Measurements from ENCODE around the gene ZDHHC9. TPM values are rescaled to one million over a fixed set of nuclear protein-coding genes. Genes with fewer than 3 reads are reported as not detected.
A peak's percentile ranks its signal among the peaks of the same experiment; 100 is the strongest.

ZDHHC9 gene
- total RNA-seq, 1 donor from 2014 or later: 13.6 TPM

DNA sequence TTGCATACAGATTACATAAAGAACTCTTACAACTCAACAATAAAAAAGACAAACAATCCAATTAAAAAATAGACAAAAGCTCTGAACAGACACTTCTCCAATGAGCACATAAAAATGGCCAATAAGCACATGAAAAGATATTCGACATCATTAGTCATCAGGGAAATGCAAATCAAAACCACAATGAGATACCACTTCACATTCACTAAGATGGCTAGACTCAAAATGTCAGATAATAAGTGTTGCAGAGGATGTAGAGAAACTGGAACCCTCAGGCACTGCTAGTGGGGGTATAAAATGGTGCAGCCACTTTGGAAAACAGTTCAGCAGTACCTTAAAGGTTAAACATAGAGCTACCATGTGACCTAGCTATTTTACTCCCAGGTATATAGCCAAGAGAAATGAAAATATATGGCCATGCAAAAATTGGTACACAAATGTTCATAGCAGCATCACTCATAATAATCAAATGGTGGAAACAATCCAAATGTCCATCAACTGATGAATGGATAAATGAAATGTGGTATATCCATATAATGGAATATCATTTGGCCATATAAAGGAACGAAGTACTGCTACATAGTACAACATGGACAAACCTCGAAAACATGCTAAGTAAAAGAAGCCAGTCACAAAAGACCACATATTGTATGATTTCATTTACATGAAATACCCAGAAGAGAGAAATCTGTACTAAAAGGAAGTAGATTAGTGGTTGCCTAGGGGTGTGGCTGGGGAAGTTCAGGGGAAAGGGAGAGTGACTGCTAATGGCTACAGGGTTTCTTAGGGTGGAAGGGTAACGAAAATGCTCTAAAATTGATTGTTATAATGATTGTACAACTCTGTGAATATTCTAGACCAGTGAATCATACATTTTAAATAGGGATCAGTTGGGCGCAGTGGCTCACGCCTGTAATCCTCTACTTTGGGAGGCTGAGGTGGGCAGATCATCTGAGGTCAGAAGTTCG is 34.6 kb downstream of the ZDHHC9 start:
- H3K9me3 Mint-ChIP-seq: no peaks in the 10 kb centered on the region
- H3K4me1 Mint-ChIP-seq (ENCODE audit: low read depth): peaks cover 13% of the 10 kb centered on the region
- intact Hi-C loops (cut with micrococcal nuclease): loop anchor here (2.0 kb wide), 1 partner anchor 34 kb away; the partner anchor contains the start of gene ZDHHC9
- H3K4me3 Mint-ChIP-seq: no peak overlapping the region
- no peak overlapping the region for H3K27ac Mint-ChIP-seq
- no peak for DNase-seq (ENCODE audit: low spot score)
- H3K36me3 Mint-ChIP-seq (ENCODE audit: low read depth): peaks cover 26% of the 10 kb centered on the region
- H3K27me3 Mint-ChIP-seq (ENCODE audit: insufficient read depth): no peaks in the 10 kb centered on the region

DNA sequence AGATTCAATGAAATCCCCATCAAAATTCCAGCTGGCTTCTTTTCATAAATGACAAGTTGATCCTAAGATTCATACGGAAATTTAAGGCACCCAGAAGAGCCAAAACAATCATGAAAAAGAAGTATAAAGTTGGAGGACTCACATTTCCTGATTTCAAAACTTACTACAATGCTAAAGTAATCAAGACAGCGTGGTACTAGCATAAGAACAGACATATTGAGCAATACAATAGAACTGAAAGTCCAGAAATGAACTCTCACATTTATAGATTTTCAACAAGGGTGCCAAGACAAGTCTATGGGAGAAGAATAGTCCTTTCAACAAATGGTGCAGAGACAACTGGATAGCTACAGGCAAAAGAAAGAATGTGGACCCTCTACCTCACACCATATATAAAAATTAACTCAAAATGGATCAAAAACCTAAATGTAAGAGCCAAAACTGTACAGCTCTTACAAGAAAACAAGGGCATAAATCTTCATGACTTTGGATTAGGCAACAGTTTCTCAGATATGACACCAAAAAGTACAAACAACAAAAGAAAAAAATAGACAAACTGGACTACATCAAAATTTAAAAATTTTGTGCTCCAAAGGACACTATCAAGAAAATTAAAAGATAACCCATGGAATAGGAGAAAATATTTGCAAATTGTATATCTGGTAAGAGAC is 35.4 kb downstream of the ZDHHC9 start:
- no peak for DNase-seq (ENCODE audit: low spot score)
- intact Hi-C loops (cut with micrococcal nuclease): loop anchor here (2.0 kb wide), 1 partner anchor 35 kb away; the partner anchor contains the start of gene ZDHHC9
- Mint-ChIP-seq H3K36me3 (ENCODE audit: low read depth) (peaks cover 22% of the 10 kb centered on the region), H3K9me3 (no peaks in the 10 kb centered on the region), H3K4me1 (ENCODE audit: low read depth) (peaks cover 13% of the 10 kb centered on the region), H3K27ac (no peak overlapping the region), H3K4me3 (no peak overlapping the region), H3K27me3 (ENCODE audit: insufficient read depth) (no peaks in the 10 kb centered on the region)

DNA sequence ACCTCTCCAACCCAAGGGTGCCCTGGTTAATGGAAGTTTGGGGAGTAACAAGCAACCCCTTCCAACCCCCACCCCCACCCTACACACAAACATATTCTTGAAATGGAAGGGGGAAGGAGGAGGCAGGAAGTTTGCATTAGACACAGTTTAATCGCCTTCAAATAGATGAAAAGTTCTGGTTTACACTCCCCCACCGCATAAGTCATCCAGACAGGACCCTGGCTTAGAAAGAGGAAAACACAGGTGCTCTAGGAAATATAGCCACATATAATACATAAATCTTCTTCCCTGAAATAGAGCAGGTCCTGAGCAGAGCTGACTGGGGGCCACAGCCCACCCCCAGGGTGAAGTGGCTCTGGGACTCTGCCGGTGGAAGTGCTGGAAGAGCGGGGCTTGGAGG is 38.9 kb downstream of the ZDHHC9 start:
- H3K36me3 Mint-ChIP-seq (ENCODE audit: low read depth): peaks cover 11% of the 10 kb centered on the region

DNA sequence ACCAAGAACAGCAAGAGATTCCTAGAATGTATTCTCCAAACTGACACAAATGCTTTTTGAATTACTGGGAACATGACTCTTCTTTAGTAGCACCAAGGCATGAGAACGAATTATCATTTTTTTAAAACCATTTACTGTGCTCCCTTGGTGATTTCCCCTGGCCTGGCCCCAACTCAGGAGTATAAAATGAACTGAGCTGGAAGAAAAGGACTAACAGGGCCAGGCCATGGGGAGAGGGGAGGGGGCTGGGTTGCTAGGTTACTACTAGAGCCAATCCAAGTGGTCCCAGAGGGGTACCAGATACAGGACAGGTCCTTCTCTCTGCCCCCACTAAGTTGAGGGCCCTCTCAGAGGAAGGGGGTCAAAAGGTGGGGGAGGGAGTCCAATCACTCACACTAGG is 40.8 kb downstream of the ZDHHC9 start:
- Mint-ChIP-seq H3K36me3 (ENCODE audit: low read depth) (peaks cover 23% of the 10 kb centered on the region), H3K9me3 (no peaks in the 10 kb centered on the region), H3K27me3 (ENCODE audit: insufficient read depth) (no peaks in the 10 kb centered on the region), H3K4me1 (ENCODE audit: low read depth) (peaks cover 12% of the 10 kb centered on the region), H3K27ac (no peak overlapping the region), H3K4me3 (no peak overlapping the region)
- intact Hi-C loops (cut with micrococcal nuclease): no loop called here
- no peak for DNase-seq (ENCODE audit: low spot score)

More for the DNA sequence above, 38.9 kb downstream of the ZDHHC9 start:
- Mint-ChIP-seq H3K9me3 (no peaks in the 10 kb centered on the region), H3K27ac (no peak overlapping the region), H3K4me1 (ENCODE audit: low read depth) (peaks cover 13% of the 10 kb centered on the region), H3K27me3 (ENCODE audit: insufficient read depth) (no peaks in the 10 kb centered on the region), H3K4me3 (no peak overlapping the region)
- intact Hi-C loops (cut with micrococcal nuclease): no loop called here
- DNase-seq (ENCODE audit: low spot score): no peak

DNA sequence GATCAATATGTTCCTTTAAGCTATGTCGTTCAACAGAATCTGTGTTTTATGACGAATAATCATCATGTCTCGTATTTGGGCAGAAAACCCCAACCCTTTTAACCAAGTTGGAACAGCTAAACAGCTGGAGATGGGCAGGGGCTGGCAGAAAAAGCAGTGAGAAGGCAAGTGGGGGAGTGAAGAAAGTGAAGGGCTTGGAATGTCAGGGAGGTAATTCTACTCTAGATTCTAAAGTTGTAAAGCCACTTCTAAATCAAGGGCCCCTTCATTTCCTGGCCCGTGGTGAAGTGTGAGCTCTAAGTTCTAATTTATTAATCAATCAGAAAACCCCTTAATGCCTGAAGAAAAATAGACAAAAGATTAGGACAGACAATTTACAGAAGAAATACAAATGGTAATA is 43.5 kb downstream of the ZDHHC9 start:
- peaks cover 24% of the 10 kb centered on the region for H3K36me3 Mint-ChIP-seq (ENCODE audit: low read depth)

DNA sequence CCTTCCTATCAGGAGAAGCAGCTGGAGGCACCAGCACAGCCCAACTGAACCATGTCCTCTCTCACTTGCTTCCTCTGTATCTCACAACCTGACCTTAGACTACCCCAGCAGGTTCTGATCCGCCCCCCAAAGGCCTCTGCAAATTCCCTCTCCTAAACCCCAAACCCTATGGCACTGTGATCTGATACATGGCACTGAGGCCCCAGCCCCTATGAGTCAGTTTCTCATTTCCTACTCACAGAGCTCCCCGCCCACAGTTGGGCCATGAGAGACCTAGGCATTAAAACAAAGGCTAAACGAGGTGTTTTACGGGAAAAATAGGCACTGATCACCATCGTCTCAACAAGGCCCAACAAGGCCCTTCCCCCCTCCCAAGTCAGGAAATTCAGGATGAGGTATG is 44.8 kb downstream of the ZDHHC9 start:
- Mint-ChIP-seq H3K27ac (peak overlapping the region; percentile 70), H3K4me3 (no peak overlapping the region), H3K27me3 (ENCODE audit: insufficient read depth) (no peaks in the 10 kb centered on the region), H3K36me3 (ENCODE audit: low read depth) (peaks cover 26% of the 10 kb centered on the region), H3K9me3 (no peaks in the 10 kb centered on the region), H3K4me1 (ENCODE audit: low read depth) (peaks cover 12% of the 10 kb centered on the region)
- intact Hi-C loops (cut with micrococcal nuclease): no loop called here
- no peak for DNase-seq (ENCODE audit: low spot score)

More for the DNA sequence above, 43.5 kb downstream of the ZDHHC9 start:
- no peaks in the 10 kb centered on the region for H3K27me3 Mint-ChIP-seq (ENCODE audit: insufficient read depth)
- no peak overlapping the region for H3K4me3 Mint-ChIP-seq
- peaks cover 12% of the 10 kb centered on the region for H3K4me1 Mint-ChIP-seq (ENCODE audit: low read depth)
- no peak for DNase-seq (ENCODE audit: low spot score)
- no peaks in the 10 kb centered on the region for H3K9me3 Mint-ChIP-seq
- H3K27ac Mint-ChIP-seq: no peak overlapping the region
- intact Hi-C loops (cut with micrococcal nuclease): no loop called here

DNA sequence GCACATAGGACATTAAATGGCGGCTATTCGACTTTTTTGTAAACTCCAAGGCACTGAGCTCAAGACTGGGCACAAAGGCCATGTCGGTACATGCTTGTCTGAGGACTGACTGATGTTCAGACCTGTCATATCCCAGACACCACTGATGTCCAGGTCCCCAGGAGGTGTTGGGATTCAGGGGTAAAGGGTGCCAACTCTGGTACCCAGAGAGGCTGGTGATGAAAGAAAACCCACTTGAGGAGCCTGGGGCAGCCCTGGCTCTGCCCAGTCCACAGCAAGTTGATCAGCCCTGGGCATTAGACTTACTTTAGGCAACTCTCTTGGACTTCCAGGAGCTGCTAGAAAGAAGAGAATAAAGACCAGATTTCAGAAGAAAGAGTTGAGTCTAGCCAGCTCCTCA is 45.2 kb downstream of the ZDHHC9 start:
- H3K4me3 Mint-ChIP-seq: no peak overlapping the region

DNA sequence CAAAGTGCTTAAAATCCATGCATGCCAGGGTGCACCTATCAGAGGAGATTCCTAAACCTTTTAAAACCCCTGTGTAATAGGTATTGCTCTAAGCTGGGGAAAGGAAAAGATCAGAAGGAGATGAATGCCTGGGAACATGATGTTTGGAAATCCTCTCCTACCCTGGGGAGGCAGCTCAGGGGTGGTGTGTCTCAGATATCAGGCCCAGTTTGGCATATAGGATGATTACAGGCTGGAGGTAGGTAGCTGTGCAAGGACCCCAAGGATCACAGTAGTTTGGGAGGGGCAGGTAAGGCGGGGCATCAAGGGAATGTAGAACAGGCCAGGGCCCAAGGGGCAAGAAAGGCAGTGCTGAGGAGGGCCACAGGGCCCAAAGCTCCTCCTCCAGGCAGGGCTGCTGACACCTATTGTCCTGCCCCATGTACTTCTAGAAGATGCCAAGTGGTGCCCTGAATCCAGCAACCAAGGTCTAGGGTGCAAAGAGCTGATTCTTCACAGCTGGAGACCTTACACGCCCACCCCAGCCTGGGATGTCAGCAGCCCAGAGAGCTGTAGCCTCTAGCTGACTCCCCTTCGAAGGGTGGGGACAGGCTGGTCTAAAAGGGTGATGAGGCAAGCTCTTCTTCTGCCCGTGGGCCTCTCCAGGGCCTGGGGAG is 46.3 kb downstream of the ZDHHC9 start:
- no peaks in the 10 kb centered on the region for H3K27me3 Mint-ChIP-seq (ENCODE audit: insufficient read depth)
- intact Hi-C loops (cut with micrococcal nuclease): loop anchor here (1.0 kb wide), 1 partner anchor 8 kb away; no protein-coding TSS in a partner anchor
- H3K36me3 Mint-ChIP-seq (ENCODE audit: low read depth): peaks cover 24% of the 10 kb centered on the region
- H3K9me3 Mint-ChIP-seq: no peaks in the 10 kb centered on the region
- H3K4me1 Mint-ChIP-seq (ENCODE audit: low read depth): peaks cover 12% of the 10 kb centered on the region
- H3K4me3 Mint-ChIP-seq: no peak overlapping the region
- no peak overlapping the region for H3K27ac Mint-ChIP-seq
- DNase-seq (ENCODE audit: low spot score): no peak

More for the DNA sequence above, 45.2 kb downstream of the ZDHHC9 start:
- intact Hi-C loops (cut with micrococcal nuclease): no loop called here
- no peak for DNase-seq (ENCODE audit: low spot score)
- Mint-ChIP-seq H3K27ac (peak overlapping the region; percentile 70), H3K27me3 (ENCODE audit: insufficient read depth) (no peaks in the 10 kb centered on the region), H3K9me3 (no peaks in the 10 kb centered on the region), H3K4me1 (ENCODE audit: low read depth) (peaks cover 12% of the 10 kb centered on the region), H3K36me3 (ENCODE audit: low read depth) (peaks cover 24% of the 10 kb centered on the region)

DNA sequence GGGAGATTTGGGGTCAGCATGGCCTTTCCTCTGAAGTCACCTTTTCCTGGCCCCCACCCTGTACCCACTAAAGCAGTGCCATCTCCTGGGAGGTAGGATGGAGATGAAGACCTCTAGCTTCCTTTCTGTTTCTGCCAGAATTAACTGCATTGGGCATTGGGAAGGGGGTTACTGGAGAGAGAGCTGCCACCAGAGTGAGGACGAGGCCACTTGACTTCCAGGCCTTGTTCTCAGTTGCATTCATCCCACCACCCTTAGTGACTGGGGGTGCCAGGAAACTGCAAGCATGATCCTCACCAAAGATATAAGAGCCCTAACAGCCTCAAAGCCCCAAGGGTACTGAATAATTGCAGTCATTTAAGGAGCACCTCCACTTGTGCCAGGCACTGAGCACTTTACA is 48.1 kb downstream of the ZDHHC9 start:
- Mint-ChIP-seq H3K4me1 (ENCODE audit: low read depth) (peaks cover 12% of the 10 kb centered on the region), H3K9me3 (no peaks in the 10 kb centered on the region), H3K4me3 (no peak overlapping the region), H3K27me3 (ENCODE audit: insufficient read depth) (no peaks in the 10 kb centered on the region), H3K27ac (no peak overlapping the region), H3K36me3 (ENCODE audit: low read depth) (peaks cover 24% of the 10 kb centered on the region)
- intact Hi-C loops (cut with micrococcal nuclease): no loop called here
- DNase-seq (ENCODE audit: low spot score): no peak

DNA sequence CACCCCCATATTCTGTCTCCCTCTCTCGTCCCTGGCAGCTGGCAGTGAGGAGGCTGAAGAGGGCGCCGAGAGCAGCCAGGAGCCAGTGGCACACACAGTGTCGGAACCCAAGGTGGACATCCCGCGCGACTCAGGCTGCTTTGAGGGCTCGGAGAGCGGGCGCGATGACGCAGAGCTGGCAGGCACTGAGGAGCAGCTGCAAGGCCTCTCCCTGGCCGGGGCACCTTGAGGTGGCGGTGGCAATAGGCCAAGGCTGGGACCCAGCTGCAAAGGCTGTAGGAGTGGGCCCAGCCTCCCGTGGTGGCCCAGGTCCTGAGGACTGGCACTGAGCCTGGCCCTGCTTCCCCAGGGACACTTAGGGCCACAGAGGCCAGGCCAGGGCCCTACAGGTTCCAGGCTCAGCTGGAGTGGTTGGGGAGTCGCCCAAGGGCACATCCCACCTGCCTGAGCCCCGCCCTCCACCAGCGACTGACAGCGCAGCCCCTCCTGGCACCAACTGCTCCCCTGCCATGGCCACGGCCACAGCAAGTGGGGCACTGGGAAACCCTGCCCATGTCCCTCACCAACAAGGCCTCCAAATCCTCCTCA is 50.0 kb downstream of the ZDHHC9 start:
- Mint-ChIP-seq H3K4me1 (ENCODE audit: low read depth) (peaks cover 5% of the 10 kb centered on the region), H3K4me3 (no peak overlapping the region), H3K27ac (no peak overlapping the region), H3K9me3 (no peaks in the 10 kb centered on the region), H3K36me3 (ENCODE audit: low read depth) (peaks cover 22% of the 10 kb centered on the region), H3K27me3 (ENCODE audit: insufficient read depth) (no peaks in the 10 kb centered on the region)
- intact Hi-C loops (cut with micrococcal nuclease): no loop called here
- no peak for DNase-seq (ENCODE audit: low spot score)

DNA sequence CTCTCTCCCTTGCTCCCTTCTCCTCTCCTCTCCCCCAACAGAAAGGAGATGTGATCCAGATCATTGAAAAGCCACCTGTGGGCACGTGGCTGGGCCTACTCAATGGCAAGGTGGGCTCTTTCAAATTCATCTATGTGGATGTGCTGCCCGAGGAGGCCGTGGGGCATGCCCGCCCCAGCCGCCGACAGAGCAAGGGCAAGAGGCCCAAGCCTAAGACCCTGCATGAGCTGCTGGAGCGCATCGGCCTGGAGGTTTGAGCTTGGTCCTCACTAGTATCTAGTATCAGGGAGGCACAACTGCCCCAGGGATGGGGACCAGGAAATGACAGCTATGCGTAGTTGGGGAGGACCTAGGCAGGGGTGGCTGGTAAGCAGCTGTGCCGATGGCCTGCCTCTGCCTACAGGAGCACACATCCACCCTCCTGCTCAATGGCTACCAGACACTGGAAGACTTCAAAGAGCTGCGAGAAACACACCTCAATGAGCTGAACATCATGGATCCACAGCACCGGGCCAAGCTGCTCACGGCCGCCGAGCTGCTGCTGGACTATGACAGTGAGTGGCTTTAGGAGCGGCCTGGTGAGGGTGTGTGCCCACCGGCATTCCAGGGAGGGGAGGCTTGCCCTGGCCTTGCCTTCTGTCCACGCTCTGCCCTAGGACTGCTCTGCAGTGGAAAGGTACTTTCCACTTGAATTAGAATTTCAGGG is 50.9 kb downstream of the ZDHHC9 start:
- Mint-ChIP-seq H3K27me3 (ENCODE audit: insufficient read depth) (no peaks in the 10 kb centered on the region), H3K4me3 (no peak overlapping the region), H3K27ac (no peak overlapping the region), H3K9me3 (no peaks in the 10 kb centered on the region), H3K4me1 (ENCODE audit: low read depth) (no peaks in the 10 kb centered on the region), H3K36me3 (ENCODE audit: low read depth) (peaks cover 20% of the 10 kb centered on the region)
- intact Hi-C loops (cut with micrococcal nuclease): no loop called here
- no peak for DNase-seq (ENCODE audit: low spot score)

DNA sequence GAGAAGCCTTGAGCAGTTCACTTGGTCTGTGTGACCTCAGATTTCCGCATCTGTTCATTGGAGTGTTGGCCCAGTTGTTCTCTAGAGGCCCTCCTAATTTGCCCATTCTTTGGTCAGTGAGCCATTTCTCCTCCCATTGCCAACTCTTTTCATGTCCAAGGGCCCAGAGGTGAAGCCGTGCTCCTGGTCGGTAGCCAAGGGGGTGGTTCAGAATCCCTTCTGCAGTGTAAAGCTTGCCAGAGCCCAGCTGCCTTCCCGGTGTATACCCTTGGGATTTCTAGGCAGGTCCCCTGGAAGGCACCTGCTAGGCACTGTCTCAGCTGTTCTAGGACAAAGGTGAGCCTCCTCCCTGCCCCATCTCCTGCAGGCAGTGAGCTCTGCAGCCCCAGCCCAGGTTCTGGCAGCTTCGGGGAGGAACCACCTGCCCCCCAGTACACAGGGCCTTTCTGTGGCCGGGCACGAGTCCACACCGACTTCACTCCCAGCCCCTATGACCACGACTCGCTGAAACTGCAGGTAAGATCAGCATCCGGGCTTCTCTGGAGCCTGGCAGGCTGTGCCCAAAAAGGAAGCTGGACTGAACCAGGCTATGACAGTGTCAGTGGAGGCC is 51.6 kb downstream of the ZDHHC9 start:
- Mint-ChIP-seq H3K4me1 (ENCODE audit: low read depth) (peaks cover 2% of the 10 kb centered on the region), H3K27ac (no peak overlapping the region), H3K4me3 (no peak overlapping the region), H3K9me3 (no peaks in the 10 kb centered on the region), H3K27me3 (ENCODE audit: insufficient read depth) (no peaks in the 10 kb centered on the region), H3K36me3 (ENCODE audit: low read depth) (peaks cover 26% of the 10 kb centered on the region)
- no peak for DNase-seq (ENCODE audit: low spot score)
- intact Hi-C loops (cut with micrococcal nuclease): no loop called here
